GM21786 (cell line): ENCODE data around the gene RAB31.

Experiments used
- ATAC-seq: cut with Tn5 transposase; IDR thresholded peaks from one replicate; pipeline ENCODE4 v1.9.1; 2021; ENCODE audit not compliant: unreplicated experiment

RAB31 gene

GRCh38 chr18:9691235-9691634, 16.9 kb upstream of the RAB31 start:
- ATAC-seq: no peak

DNA sequence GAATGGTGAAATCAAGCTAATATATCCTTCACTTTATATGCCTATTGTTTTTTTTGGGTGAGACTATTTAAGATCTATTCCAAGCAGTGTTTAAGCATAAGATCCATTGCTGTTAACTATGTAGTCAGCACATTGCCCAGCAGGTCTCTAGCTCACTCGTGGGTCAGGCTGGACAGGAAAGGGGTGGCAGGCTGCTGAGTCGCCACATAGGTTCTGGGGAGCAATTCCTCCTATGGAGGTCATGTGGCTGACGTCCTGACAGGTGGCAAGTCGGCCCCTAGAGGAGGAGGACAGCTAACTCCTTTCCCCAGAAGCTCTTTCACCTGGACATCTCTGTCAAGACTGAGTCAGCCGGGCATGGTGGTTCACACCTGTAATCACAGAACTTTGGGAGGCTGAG, 13.9 kb upstream of the RAB31 start:
- ATAC-seq: no peak

GRCh38 chr18:9694952-9695495, 13.1 kb upstream of the RAB31 start:
- ATAC-seq: no peak

DNA sequence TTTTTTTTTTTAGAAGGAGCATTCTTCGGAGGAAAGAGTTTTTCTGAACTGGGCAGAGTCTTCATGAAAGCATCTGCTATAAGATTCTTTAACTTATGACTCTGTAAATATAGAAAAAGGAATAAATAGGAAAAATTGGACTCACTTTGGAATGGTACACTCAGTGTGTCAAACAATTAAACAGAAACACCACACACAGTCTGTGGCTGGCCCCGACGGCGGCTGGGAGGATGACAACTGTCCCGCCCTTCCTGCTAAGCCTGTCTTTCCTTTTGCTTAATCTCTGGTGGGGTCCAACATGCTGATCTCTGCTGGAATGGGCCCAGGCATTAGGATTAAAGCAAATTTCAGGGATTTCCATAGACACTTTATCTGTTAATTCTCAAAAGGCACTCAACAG, 12.5 kb upstream of the RAB31 start:
- ATAC-seq: no peak

- no peak for ATAC-seq
Measured at GRCh38 chr18:9696112-9696511, 12.0 kb upstream of the RAB31 start.

DNA sequence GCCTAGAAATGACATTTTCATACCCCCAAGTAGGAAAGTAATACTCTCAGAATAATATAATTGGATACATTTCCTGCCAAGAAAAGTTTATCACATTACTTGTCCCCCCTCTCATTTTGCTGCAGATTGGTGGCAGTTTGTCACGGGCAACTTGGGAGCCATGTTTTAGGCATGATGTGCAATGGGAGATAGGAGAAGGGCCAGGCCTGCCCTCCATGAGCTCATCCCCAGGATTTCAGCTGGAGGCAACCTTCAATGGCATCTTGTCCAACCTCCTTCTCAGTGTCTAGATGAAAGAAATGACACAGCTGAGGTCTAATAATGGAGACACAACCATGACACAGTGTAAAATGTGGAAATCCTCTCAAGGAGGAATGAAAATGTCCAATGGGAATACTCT, 11.4 kb upstream of the RAB31 start:
- no peak for ATAC-seq

DNA sequence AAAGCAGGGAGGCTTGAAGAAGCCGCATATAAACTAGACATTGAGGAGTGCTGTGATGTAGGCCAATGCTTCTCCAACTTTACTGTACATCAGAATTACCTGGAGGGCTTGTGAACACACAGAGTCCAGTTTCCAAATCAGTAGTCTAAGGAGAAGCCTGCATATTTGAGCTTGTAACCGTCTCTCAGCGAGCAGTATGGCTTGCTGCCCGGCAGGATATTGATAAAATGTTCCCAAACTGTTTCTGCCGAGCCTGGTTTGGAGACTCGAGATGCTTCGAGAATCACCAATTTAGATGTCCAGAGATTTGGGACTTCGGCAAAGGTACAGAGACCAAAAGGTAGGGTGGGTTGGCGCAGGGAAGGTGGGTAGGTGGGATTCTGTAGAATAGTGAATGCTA, 11.0 kb upstream of the RAB31 start:
- no peak for ATAC-seq

- ATAC-seq: no peak
Measured at GRCh38 chr18:9698497-9698896, 9.6 kb upstream of the RAB31 start.

GRCh38 chr18:9700261-9700796, 7.8 kb upstream of the RAB31 start:
- ATAC-seq: no peak

DNA sequence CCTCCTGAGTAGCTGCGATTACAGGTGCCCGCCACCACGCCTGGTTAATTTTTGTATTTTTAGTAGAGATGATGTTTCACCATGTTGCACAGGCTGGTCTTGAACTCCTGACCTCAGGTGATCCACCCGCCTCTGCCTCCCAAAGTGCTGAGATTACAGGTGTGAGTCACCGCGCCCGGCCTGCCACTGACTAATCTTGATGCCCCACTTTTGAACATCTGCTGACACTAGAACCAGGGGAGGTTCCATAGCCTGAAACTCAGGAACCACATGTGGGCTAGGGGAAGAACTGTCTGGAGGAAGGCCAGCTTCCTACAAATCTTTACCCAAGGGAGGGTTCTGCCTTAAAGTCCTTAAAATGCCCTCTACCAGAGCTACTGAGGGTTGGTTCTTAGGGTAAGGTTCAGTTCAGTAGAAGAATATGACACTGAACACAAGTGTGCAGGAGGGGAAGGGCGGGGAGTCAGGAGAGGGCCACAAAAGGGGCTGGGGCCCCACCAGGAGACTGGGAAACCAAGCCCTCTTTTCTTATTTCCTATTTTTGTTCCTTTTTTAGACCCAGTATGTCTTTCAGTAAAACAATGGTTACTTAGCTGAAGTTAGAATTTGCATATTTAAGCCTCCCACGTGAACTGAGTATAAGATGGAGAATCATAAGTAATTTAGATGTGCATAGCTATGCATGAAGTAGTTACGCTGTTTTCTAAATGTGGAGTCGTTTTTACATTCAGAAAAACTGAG, 6.3 kb upstream of the RAB31 start:
- no peak for ATAC-seq

- no peak for ATAC-seq
Measured at GRCh38 chr18:9704233-9705118, 3.6 kb upstream of the RAB31 start.

DNA sequence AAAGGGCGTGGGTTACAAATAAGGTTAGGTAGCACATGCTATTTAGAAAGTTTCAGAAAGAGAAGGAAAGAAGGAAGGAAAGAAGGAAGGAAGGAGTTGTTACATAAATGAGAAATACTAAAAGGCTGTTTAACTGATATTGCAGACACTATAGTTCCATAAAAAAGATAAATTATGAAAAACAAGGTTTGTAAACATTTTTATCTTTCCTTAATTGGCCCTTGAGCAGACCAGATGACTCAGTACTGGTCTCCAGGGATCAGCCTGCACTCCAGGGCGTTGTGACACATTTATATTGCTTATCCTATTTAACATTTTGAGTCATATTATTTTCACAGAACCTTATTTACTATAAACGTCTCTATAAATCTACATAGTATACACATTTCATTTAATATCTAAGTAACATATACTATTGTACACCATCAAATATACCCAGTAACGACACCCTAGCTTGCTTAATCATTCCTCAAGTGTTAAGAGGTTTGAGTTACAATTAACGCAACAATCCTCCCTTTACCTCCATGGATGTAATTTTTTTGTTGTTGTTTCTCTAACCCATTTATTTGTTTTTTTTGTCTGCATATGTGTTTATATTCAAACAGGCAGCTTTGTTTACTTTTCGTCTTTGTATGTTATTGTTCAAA, 2.8 kb upstream of the RAB31 start:
- no peak for ATAC-seq

DNA sequence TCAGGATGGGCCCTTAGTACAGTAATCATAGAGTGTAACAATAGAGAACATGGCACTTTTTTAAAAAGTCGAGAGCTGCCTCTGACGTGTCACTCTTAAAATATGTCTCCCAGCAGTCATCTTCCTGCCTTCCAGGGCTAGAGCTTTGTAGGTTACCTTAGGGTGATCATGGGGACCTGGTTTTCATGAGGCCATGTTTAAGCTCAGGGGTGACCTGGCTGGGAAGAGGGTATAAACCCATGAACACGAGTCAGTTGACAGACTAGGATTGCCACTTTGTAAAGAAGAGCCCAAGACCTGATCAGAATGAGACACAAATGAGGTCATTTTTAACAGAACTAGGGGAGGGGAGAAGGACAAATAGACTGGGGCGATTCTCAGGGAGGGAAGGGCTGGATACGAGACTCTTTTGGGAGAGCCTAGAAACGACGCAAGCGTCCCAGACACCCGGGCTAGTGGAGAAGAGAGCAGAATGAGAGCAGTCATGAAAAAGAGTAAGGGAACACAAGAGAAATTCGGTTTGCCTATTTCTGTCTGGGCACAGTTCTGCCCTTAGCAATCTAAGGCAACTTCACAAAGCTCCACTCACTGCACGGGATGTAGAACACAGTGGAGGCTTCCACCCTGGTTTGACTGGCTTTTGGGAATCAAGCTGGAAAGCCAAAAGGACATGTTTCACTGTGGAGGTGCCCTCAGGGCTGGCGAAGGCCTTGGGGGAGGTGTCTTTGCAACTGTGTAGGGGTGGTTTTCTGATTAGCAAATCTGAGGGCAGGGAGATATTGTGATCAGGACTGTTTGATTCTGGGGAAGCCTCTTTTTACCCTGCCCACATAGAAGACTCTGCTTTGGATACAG, 1.8 kb upstream of the RAB31 start:
- no peak for ATAC-seq

DNA sequence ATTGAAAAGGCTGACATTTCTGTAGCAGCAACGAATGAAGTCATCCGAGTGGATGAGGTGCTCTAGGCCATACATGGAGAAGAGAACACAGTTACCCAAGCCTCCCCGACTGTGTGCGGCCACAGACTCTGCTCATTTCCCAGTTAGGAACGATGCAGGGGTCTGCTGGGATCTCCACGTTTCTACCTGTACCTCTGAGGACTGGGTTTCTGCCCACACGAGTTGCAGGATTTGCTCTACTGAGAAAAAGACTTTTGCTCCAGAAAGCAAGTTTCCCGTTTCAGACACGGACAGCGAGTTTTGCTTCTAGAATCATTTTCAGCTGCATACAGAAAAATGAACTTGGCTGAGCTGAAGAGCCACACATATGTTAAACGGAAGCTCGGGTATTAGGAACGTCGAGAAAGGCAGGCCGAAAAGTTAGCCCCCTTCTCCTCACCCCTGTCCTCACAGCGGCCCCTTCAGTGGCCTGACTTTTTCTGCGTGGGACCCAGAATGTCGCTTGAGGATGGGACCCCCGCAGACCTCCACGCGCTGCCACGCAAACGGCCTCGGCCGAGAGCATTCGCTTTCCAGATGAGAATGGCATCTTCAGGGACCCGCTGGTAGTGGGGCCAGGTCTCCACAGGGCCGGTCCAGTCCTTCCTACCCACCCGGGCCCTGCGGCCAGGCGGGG, 582 bp upstream of the RAB31 start:
- no peak for ATAC-seq

DNA sequence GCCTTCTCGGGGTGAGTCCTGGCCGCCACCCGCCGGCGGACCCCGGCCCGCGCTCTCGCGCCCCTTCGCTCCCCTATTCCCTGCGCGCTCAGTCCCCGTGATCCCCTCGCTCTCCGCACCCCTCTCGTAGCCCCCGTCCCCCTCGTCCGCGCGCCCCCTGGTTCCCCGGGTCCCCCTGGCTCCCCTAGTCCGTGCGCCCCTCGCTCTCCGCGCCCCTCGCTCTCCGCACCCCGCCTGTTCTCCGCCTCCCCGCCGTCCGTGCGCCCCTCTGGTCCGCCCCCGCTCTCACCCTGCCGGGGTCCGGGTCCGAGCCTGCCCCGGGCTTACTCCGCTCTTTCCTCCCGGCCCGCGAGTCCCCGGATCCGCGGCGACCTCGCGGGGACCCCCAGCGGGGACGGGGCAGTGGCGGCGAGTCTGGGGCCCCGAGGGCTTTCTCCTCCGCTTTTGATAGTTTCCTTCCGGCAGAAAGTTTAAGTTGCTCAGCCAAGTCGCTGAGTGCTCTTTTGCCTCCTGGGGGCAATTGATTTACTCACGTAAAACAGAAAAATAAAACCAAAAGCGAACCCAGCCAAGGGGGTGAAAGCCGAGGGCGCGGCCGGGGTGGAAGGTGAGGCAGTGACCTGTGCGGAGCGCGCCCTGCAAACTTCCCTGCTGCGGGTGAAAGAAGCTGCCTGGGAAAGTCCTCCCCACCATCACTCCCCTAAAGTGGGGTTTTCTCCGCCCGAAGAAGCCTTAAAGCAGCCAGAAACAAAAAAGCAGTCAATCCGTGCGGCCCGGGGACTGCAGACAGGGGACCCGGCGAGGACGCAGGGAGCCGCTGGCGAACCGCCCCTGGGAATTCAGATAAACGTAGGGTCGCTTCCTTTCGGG, 568 bp downstream of the RAB31 start:
- ATAC-seq: no peak

- ATAC-seq: no peak
Measured at GRCh38 chr18:9709304-9709877, 1.3 kb downstream of the RAB31 start.

DNA sequence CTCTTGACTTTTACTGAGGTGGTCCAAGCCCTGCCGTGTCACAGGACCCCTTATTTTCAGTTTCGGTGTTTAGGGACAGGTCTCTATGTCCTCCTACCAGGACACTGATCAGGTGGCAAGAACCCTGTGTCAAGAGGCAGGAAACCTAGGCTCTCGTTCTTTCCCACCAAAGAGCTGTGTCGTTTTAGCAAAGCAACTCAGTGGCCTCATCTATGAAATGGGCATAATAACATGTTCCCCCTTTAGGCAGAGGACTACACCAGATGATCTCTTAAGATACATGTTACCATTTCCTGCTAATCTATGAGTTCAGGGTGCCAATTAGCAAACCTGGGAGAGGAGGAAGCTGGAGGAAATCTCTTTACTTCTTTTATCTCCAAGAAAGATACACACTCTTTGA, 1.9 kb downstream of the RAB31 start:
- ATAC-seq: no peak

DNA sequence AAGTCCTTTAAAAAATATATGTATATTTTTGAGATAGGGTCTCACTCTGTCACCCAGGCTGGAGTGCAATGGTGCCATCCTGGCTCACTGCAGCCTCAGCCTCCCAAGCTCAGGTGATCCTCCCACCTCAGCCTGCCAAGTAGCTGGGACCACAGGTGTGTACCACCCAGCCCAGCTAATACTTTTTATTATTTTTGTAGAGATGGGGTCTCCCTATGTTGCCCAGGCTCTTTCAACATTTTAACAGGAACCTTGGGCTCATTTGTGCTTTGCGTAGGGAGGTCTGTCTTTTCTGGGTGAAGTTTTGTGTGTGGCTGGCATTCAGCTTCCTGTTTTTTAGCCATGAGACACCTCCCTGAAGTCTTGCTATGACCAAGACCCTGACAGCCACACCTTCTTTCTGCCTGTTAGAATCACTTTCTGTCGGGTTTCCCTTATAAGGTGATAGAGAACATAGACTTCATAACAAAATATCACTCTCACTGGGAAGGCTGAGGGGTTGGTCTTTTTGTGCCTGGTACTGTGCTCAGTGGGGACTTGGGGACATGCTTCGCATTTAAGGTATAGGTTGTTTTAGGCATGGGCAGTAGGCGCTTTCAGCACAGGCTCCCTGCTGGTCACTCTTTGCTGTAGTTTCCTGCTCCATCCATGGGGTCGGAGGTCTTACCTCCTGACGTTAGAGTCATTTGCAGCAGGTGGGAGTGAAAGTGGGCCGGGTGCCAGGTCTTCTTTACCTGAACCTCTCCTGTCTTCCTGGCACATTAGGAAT, 3.4 kb downstream of the RAB31 start:
- peak; percentile 60 for ATAC-seq
